Nephron (organoid): Measurements from ENCODE around the gene ACOX1.

ENCODE experiments used
- H3K27ac Mint-ChIP-seq, 3 experiments: 2 replicates each; pipeline ENCODE4 v1.8.0; 2020; ENCODE audit warnings: mixed read lengths in 3 of 3, mild to moderate bottlenecking in 2 of 3, moderate library complexity in 1 of 3
- H3K27me3 Mint-ChIP-seq: 2 replicates; pipeline ENCODE4 v1.8.0; 2021; ENCODE audit warnings: low read depth, mild to moderate bottlenecking, moderate library complexity, mixed read lengths
- H3K36me3 Mint-ChIP-seq: 2 replicates; pipeline ENCODE4 v1.8.0; 2020; ENCODE audit warnings: low read depth, mixed read lengths
- H3K4me1 Mint-ChIP-seq: 2 replicates; pipeline ENCODE4 v1.8.0; 2020; ENCODE audit warnings: mixed read lengths
- H3K4me3 Mint-ChIP-seq, 3 experiments: 2 replicates each; pipeline ENCODE4 v1.8.0; 2020; ENCODE audit warnings: mild to moderate bottlenecking in 3 of 3, mixed read lengths in 3 of 3, moderate library complexity in 2 of 3
- H3K9me3 Mint-ChIP-seq: 2 replicates; pipeline ENCODE4 v1.8.0; 2020; ENCODE audit warnings: mixed read lengths
- TF ChIP-seq, protein P1 (sequence below), 3 experiments: fragments of 200-600 bp; sonication (generic); IDR thresholded peaks; one replicate each; pipeline ENCODE4 v1.5.0; 2021; ENCODE audit warnings: antibody characterized with exemption in 3 of 3; ENCODE audit not compliant: unreplicated experiment in 3 of 3

The ACOX1 gene

DNA sequence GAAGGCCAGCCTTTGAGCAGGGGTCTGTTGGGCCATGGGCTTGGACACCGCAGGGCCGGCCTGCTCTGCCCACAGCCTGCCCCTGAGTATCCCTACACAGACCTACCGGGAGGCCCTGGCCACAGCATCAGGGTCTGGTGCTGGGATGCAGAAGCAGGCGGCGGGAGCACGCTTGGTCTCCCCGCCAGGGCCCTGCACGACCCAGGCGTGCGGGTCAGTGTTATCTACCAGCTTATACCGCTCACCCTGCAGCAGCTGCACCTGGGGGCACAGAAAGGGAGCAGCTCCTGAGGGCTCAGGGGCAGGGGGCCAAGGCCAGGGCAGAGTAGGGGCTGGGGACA, 39.3 kb upstream of the ACOX1 start:
- H3K27ac Mint-ChIP-seq: no peak overlapping the region
- TF ChIP-seq, protein P1, sequence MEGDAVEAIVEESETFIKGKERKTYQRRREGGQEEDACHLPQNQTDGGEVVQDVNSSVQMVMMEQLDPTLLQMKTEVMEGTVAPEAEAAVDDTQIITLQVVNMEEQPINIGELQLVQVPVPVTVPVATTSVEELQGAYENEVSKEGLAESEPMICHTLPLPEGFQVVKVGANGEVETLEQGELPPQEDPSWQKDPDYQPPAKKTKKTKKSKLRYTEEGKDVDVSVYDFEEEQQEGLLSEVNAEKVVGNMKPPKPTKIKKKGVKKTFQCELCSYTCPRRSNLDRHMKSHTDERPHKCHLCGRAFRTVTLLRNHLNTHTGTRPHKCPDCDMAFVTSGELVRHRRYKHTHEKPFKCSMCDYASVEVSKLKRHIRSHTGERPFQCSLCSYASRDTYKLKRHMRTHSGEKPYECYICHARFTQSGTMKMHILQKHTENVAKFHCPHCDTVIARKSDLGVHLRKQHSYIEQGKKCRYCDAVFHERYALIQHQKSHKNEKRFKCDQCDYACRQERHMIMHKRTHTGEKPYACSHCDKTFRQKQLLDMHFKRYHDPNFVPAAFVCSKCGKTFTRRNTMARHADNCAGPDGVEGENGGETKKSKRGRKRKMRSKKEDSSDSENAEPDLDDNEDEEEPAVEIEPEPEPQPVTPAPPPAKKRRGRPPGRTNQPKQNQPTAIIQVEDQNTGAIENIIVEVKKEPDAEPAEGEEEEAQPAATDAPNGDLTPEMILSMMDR (IDR thresholded peaks at IDR 0.05; ENCODE audit: unreplicated experiment in 3 of 3): no peak
- H3K27me3 Mint-ChIP-seq: peaks cover 9% of the 10 kb centered on the region
- H3K4me1 Mint-ChIP-seq: peaks cover 12% of the 10 kb centered on the region
- no peaks in the 10 kb centered on the region for H3K9me3 Mint-ChIP-seq
- no peak overlapping the region for H3K4me3 Mint-ChIP-seq
- no peaks in the 10 kb centered on the region for H3K36me3 Mint-ChIP-seq

DNA sequence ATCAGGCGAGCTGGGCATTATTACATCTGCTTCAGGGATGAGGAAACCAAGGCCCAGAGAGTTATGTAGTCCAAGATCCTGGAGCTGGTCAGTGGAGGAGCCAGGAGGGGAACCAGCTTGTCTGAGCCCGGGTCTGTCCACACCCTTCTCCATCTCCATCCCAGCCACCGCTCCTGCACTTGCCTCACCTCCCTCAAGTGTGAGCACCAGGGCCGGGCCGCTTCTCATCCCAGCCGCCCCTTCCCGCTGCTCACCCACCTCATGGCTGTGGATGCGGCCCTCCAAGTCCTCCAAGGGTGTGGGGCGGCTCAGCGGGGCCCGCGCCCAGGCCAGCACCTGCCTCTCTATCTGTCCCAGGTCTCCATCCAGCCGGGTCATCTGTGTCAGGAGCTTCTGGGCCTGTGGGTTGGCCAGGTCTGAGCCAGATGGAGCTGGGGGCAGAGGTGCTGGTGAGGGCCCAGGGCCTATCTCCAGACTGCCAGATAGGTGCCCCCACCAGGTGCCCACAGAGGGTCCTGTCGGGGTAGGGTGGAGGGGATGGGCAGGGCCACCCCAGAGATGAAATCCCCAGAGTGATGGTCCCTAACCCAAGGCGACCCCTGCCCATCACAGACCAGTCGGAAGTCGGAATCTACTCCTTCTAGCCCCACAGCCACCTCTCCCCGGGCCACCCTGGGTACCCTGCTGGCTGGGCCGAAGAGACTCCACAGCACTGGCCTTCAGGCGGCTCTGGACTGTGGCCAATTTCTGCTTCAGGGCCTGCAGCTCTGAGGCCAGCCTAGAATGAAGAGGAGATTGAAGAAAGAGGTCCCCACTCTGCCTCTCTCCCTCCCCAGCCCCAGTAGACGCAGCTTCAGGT, 38.7 kb upstream of the ACOX1 start:
- H3K4me3 Mint-ChIP-seq: no peak overlapping the region
- peaks cover 9% of the 10 kb centered on the region for H3K27me3 Mint-ChIP-seq
- H3K9me3 Mint-ChIP-seq: no peaks in the 10 kb centered on the region
- H3K36me3 Mint-ChIP-seq: no peaks in the 10 kb centered on the region
- TF ChIP-seq, protein P1 (IDR thresholded peaks at IDR 0.05; ENCODE audit: unreplicated experiment in 3 of 3): no peak
- H3K4me1 Mint-ChIP-seq: peaks cover 13% of the 10 kb centered on the region
- H3K27ac Mint-ChIP-seq: no peak overlapping the region

DNA sequence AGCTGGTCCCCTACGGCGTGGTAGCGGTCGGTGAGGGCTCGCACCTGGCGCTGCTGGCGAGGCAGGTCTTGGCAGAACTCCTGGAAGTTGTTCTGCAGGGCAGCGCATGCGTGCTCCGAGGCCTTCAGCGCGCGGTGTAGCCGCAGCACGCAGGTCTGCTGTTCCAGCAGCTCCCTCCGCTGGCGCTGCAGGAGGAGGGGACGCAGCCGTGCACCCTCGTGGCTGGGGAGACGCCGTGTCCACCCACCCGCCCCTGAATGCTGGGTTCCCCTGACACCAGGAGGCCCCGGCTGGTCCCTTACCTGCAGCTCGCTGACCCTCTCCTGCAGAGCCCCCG, 35.9 kb upstream of the ACOX1 start:
- no peaks in the 10 kb centered on the region for H3K36me3 Mint-ChIP-seq

DNA sequence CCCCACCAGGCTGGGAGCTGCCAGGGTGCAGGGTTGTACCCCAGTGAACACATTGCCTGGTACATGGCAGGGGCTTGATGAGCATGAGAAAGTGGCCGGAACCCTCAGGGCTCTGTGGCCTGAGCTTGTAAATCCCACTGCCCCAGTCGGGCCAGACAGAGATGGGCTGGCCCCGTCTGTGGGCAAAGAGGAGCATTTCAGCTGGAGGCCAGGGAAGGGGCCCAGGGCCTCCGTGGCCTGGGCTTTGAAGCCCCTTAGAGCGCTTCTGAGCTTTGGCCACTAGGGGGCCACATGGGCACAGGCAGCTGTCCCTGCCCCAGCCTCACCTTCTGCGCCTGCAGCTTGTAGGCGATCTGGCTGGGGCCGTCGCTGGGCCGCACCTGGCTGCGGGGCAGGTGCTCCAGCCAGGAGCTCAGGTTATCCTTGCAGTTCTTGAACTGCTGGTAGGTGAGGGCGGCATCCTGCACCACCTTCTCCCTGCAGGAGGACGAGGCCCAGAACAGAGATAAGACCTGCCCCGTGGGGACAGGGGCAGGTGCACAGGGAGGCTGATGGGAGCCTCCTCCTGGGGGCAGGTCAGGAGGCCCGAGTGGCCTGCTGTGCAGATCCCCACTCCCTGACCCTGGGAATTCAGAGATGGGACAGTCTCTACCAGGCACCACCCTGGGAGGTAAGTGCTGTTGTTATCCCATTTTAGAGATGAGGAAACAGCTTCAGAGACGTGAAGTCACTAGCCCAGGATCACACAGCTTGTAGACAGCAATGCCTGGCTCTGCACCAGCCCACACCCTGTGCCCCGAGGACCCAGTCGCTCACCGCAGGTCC, 35.3 kb upstream of the ACOX1 start:
- Mint-ChIP-seq H3K27ac (peak overlapping the region in 1 of 3 experiments; percentile 29), H3K36me3 (no peaks in the 10 kb centered on the region), H3K9me3 (no peaks in the 10 kb centered on the region), H3K27me3 (peaks cover 5% of the 10 kb centered on the region), H3K4me3 (no peak overlapping the region), H3K4me1 (peaks cover 9% of the 10 kb centered on the region)
- TF ChIP-seq, protein P1 (IDR thresholded peaks at IDR 0.05; ENCODE audit: unreplicated experiment in 3 of 3): peak; percentile 97

More for the DNA sequence above, 35.9 kb upstream of the ACOX1 start:
- H3K4me3 Mint-ChIP-seq: no peak overlapping the region
- H3K27ac Mint-ChIP-seq: no peak overlapping the region
- peaks cover 9% of the 10 kb centered on the region for H3K4me1 Mint-ChIP-seq
- H3K27me3 Mint-ChIP-seq: peaks cover 5% of the 10 kb centered on the region
- no peaks in the 10 kb centered on the region for H3K9me3 Mint-ChIP-seq
- TF ChIP-seq, protein P1 (IDR thresholded peaks at IDR 0.05; ENCODE audit: unreplicated experiment in 3 of 3): no peak

DNA sequence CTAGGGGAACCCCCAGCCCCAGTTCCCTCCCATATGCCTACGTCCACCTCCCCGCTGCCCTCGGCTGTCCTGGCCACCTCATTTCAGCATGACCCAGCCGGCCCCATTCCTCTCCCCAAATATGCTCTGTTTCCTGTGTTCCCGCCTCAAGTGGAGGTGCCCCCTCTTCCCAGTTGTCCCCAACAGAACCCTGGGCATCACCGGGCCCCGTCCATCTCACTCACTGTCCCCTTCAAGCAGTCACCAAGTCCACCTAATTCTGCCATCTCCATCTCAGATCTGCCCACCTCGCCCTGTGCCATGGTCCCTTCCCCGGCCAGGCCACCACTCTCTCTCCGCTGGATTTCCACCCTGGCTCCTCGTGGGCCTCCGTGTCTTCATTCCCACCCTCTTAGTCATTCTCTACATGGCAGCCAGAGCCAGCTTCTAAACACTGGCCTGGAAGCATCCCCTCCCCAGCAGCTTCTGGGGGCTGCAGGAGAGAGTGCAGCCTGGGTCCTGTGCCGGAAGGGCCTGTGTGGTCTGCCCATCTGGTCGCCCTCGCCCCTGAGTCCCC, 34.5 kb upstream of the ACOX1 start:
- no peaks in the 10 kb centered on the region for H3K36me3 Mint-ChIP-seq
- peak overlapping the region in 1 of 3 experiments; percentile 29 for H3K27ac Mint-ChIP-seq
- no peak overlapping the region for H3K4me3 Mint-ChIP-seq
- peaks cover 5% of the 10 kb centered on the region for H3K27me3 Mint-ChIP-seq
- H3K4me1 Mint-ChIP-seq: peaks cover 9% of the 10 kb centered on the region
- H3K9me3 Mint-ChIP-seq: no peaks in the 10 kb centered on the region
- TF ChIP-seq, protein P1 (IDR thresholded peaks at IDR 0.05; ENCODE audit: unreplicated experiment in 3 of 3): no peak
